DND-41 (cell line): ENCODE measurements around the gene METRN.
A peak's percentile ranks its signal among the peaks of the same experiment; 100 is the strongest.

ENCODE experiments used
- ATAC-seq: fragments of 200-7000 bp; cut with Tn5 transposase; 3 replicates; pipeline ENCODE4 v1.9.1; 2021; ENCODE audit warnings: low read depth; ENCODE audit not compliant: insufficient read depth
- DNase-seq: peaks from one replicate; pipeline ENCODE4 v3.0.0-alpha.2; 2020
- H2AFZ ChIP-seq: 2 replicates; pipeline ENCODE4 v1.6.0; 2012; ENCODE audit warnings: low read depth, low read length
- H3K27ac ChIP-seq: 2 replicates; pipeline ENCODE4 v1.5.1; 2012; ENCODE audit warnings: low read length, inconsistent platforms
- H3K27me3 ChIP-seq: fragments of 200-600 bp; sonication (generic); 2 replicates; pipeline ENCODE4 v1.6.0; 2012; ENCODE audit warnings: low read length, mild to moderate bottlenecking, inconsistent platforms; ENCODE audit not compliant: insufficient read depth, poor library complexity
- H3K36me3 ChIP-seq: 2 replicates; pipeline ENCODE4 v1.5.1; 2012; ENCODE audit warnings: low read length, inconsistent platforms; ENCODE audit not compliant: insufficient read depth
- H3K4me1 ChIP-seq: 2 replicates; pipeline ENCODE4 v1.5.1; 2012; ENCODE audit warnings: mild to moderate bottlenecking, low read length; ENCODE audit not compliant: insufficient read depth
- H3K4me2 ChIP-seq: 2 replicates; pipeline ENCODE4 v1.6.0; 2012; ENCODE audit warnings: mild to moderate bottlenecking, moderate library complexity, low read length, inconsistent platforms; ENCODE audit not compliant: insufficient read depth
- H3K4me3 ChIP-seq, 2 experiments: fragments of 200-600 bp in 1 of 2; shearing (Covaris generic) in 1 of 2; 2 replicates each; pipeline ENCODE4 v1.5.1; 2012 to 2016; ENCODE audit warnings: inconsistent platforms in 2 of 2, low read length in 2 of 2, mild to moderate bottlenecking in 2 of 2, low read depth in 1 of 2, moderate library complexity in 1 of 2
- H3K79me2 ChIP-seq: 2 replicates; pipeline ENCODE4 v1.6.0; 2012; ENCODE audit warnings: low read length, inconsistent platforms; ENCODE audit not compliant: insufficient read depth
- H3K9ac ChIP-seq: 2 replicates; pipeline ENCODE4 v1.6.0; 2012; ENCODE audit warnings: low read depth, mild to moderate bottlenecking, inconsistent platforms, low read length, moderate library complexity
- H3K9me3 ChIP-seq: 2 replicates; pipeline ENCODE4 v1.5.1; 2012; ENCODE audit warnings: low read length, moderate library complexity, mild to moderate bottlenecking, inconsistent platforms; ENCODE audit not compliant: insufficient read depth, severe bottlenecking
- H4K20me1 ChIP-seq: 2 replicates; pipeline ENCODE4 v1.6.0; 2012; ENCODE audit warnings: low read length; ENCODE audit not compliant: insufficient read depth
- EZH2 ChIP-seq: IDR thresholded peaks from 3 replicates; pipeline ENCODE4 v1.6.1; 2012; ENCODE audit warnings: borderline replicate concordance, low read depth, mild to moderate bottlenecking, moderate library complexity, low read length, inconsistent platforms; ENCODE audit not compliant: severe bottlenecking
- TF ChIP-seq, protein P1 (sequence below): IDR thresholded peaks from 2 replicates; pipeline ENCODE4 v1.5.1; 2012; ENCODE audit warnings: borderline replicate concordance, low read length, moderate library complexity, mild to moderate bottlenecking; ENCODE audit not compliant: poor library complexity, severe bottlenecking; ENCODE audit errors: extremely low read depth

Gene METRN

DNA sequence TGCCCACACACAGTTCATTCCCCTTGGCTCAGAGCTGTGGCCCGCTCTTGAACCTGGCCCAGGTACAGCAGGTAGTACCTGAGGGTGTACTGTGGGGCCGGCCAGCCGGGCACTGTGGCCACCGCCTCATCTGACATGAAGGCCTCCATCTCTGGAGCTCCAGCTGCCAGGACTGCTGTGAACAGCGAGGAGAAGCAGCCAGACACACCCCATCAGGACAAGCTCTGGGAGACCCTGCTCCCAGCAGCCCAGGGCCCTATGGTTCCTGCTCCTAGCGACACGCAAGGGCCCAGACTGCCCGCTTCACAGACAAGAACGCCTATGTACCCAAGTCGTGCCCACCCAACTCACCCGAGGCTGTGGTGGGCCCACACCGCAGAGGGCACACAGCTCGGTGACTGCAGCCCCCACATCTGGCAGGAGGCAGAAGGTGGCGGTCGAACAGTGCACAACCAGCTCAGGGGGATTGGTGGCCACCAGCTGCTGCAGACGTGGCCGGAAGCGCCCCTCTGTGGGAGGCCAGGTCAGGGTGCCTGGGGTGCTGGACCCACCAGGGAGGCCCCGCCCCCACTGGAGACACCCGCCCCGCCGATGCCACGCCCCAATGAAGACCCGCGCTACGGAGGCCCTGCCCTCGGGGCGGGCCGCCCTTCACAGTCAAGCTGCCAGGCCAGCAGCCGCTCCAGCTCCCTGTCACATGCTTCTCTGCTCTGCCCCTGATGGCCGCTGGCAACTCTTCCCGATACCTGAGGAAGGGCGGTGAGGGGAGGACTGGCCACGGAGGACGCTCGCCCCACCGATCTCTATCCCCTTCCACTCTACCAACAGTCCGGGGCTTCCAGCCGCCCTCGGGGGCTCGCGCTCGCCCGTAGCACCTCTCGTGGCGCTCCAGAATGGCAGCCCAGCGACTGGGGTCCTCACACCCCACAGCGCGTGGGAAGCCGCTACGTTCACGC, 35.8 kb upstream of the METRN start:
- H3K36me3 ChIP-seq: peaks cover 33% of the 10 kb centered on the region
- H3K27ac ChIP-seq: peak overlapping the region; percentile 87
- H3K4me2 ChIP-seq: peak overlapping the region; percentile 89
- H3K4me1 ChIP-seq: peaks cover 46% of the 10 kb centered on the region
- peak overlapping the region in 1 of 2 experiments; percentile 58; a peak in 2 of 4 replicates for H3K4me3 ChIP-seq
- TF ChIP-seq, protein P1, sequence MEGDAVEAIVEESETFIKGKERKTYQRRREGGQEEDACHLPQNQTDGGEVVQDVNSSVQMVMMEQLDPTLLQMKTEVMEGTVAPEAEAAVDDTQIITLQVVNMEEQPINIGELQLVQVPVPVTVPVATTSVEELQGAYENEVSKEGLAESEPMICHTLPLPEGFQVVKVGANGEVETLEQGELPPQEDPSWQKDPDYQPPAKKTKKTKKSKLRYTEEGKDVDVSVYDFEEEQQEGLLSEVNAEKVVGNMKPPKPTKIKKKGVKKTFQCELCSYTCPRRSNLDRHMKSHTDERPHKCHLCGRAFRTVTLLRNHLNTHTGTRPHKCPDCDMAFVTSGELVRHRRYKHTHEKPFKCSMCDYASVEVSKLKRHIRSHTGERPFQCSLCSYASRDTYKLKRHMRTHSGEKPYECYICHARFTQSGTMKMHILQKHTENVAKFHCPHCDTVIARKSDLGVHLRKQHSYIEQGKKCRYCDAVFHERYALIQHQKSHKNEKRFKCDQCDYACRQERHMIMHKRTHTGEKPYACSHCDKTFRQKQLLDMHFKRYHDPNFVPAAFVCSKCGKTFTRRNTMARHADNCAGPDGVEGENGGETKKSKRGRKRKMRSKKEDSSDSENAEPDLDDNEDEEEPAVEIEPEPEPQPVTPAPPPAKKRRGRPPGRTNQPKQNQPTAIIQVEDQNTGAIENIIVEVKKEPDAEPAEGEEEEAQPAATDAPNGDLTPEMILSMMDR: no peak
- TF ChIP-seq EZH2: no peak
- H3K79me2 ChIP-seq: peaks cover 37% of the 10 kb centered on the region
- peaks cover 59% of the 10 kb centered on the region for H4K20me1 ChIP-seq
- peak overlapping the region; percentile 57 for H3K9ac ChIP-seq
- ATAC-seq (peak; percentile 36), DNase-seq (peak; percentile 75)
- no peaks in the 10 kb centered on the region for H3K27me3 ChIP-seq
- peak overlapping the region; percentile 80 for H2AFZ ChIP-seq
- no peaks in the 10 kb centered on the region for H3K9me3 ChIP-seq

DNA sequence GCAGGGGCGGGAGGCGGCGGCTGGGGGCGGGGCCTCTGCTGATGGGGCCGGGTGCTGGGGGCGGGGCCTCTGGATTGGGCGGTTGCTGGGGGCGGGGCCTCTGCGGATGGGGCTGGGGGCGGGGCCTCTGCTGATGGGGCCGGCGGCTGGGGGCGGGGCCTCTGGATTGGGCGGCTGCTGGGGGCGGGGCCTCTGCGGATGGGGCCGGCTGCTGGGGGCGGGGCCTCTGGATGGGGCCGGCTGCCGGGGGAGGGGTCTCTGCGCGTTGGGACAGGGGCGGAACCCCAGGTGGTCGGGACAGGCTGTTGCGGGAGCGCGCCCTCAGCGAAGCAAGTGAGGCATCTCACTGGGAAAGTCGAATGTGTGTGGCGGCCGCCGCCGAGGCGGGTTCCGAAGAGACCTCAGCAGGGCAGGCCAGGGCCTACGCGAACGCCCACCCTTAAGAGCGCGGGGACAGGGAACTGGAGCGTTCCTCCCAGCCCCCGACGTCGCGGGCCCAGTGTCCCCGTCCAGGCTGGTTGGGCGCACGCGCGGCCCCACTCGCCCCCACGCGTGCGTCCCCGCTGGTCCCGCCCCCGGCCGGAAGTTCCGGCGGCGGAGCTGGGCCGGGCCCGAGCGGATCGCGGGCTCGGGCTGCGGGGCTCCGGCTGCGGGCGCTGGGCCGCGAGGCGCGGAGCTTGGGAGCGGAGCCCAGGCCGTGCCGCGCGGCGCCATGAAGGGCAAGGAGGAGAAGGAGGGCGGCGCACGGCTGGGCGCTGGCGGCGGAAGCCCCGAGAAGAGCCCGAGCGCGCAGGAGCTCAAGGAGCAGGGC, 34.9 kb upstream of the METRN start, which contains the start of gene STUB1:
TSS of gene STUB1 (plus strand) at position 597 of the 811 bp plus-strand sequence. CDS start at position 713, 116 bp downstream.
- H3K27me3 ChIP-seq: no peaks in the 10 kb centered on the region
- DNase-seq (peak; percentile 93), ATAC-seq (peak; percentile 53)
- peak within 1 kb of the TSS; percentile 42 to 98; a peak in 3 of 4 replicates for H3K4me3 ChIP-seq
- H3K4me2 ChIP-seq: peak within 1 kb of the TSS; percentile 99
- peaks cover 52% of the 10 kb centered on the region for H4K20me1 ChIP-seq
- H3K79me2 ChIP-seq: peaks cover 37% of the 10 kb centered on the region
- TF ChIP-seq, protein P1: no peak
- TF ChIP-seq EZH2: no peak
- H3K9ac ChIP-seq: peak within 1 kb of the TSS; percentile 82
- H3K27ac ChIP-seq: peak within 1 kb of the TSS; percentile 87
- peaks cover 38% of the 10 kb centered on the region for H3K36me3 ChIP-seq
- no peaks in the 10 kb centered on the region for H3K9me3 ChIP-seq
- peaks cover 55% of the 10 kb centered on the region for H3K4me1 ChIP-seq
- H2AFZ ChIP-seq: peak within 1 kb of the TSS; percentile 80

DNA sequence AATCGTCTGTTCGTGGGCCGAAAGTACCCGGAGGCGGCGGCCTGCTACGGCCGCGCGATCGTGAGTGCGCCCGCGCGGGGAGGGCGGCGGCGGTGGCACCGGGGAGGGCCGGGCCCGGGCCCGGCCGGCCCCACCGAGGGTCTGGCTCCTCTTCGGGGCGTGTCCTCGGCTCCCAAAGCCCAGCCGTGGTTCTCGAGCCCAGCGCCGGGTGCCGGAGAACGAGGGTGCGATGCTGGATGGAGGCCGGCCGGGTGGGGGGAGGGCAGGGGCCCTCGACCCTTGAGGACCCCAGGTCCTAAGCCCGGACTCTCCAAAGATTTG, 34.3 kb upstream of the METRN start:
- Histone ChIP-seq H4K20me1 (peaks cover 48% of the 10 kb centered on the region), H3K27ac (peak overlapping the region; percentile 76), H3K9ac (peak overlapping the region; percentile 82), H3K4me2 (peak overlapping the region; percentile 99), H3K9me3 (no peaks in the 10 kb centered on the region), H3K4me3 (peak overlapping the region; percentile 42 to 98; a peak in 3 of 4 replicates), H2AFZ (peak overlapping the region; percentile 80), H3K4me1 (peaks cover 60% of the 10 kb centered on the region), H3K27me3 (no peaks in the 10 kb centered on the region), H3K79me2 (peaks cover 37% of the 10 kb centered on the region), H3K36me3 (peaks cover 43% of the 10 kb centered on the region)
- no peak for DNase-seq
- no peak for TF ChIP-seq EZH2
- TF ChIP-seq, protein P1: no peak
- ATAC-seq: no peak
